ENCODE measurements around the gene ARPC2. TPM values are rescaled to one million over a fixed set of nuclear protein-coding genes. Genes with fewer than 3 reads are reported as not detected.
A peak's percentile ranks its signal among the peaks of the same experiment; 100 is the strongest.

The ARPC2 gene
- total RNA-seq, 1 donor from 2014 or later, result 507 TPM

DNA sequence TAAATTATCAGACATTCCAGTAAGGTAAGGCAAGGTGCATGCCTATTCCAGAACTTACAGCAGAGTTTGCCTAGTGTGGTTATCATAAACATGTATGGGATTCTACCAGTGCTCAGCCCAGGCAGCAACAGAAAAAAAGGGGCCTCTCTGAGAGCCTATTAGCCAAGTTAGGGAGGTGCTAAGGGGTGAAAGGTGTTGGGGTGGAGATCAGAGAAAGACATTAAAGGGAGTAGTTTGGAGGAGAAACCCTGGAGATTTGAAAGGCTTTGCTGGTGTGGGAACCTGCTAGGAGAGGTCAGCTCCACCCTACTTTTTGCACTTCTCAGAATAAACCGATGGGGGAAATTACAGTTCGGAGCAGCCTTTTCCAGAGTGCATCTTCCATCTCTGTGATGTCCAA, 2.9 kb downstream of the ARPC2 start:
- Mint-ChIP-seq H3K27ac (peak overlapping the region; percentile 95), H3K27me3 (ENCODE audit: insufficient read depth) (no peaks in the 10 kb centered on the region), H3K36me3 (ENCODE audit: low read depth) (peaks cover 46% of the 10 kb centered on the region), H3K4me1 (ENCODE audit: low read depth) (peaks cover 64% of the 10 kb centered on the region), H3K9me3 (no peaks in the 10 kb centered on the region), H3K4me3 (peak overlapping the region; percentile 91)
- no peak for DNase-seq (ENCODE audit: low spot score)
- intact Hi-C loops (cut with micrococcal nuclease), result loop anchor here (2.0 to 10.0 kb wide), 8 partner anchors 37 to 1725 kb away; partner anchors contain the start of genes BCS1L, CTDSP1, DNPEP and RPL37A

DNA sequence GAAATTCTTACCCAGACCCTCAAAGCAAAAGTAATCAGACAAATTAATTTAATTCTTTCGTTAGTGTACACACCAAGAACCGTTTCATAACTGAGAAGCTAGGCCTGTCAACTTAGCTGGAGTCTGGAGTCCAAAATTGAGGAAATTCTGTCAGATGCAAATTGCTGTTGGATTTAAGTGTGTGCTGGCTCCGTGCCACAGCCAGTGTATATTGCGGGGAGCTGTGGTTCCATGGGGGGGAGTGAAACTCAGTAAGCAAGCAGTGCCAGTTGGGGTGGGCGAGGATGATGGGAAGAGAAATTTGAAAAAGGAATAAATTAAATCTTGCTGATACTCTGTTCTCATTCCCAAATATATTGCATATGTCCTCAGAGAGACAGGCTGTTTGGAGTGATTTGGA, 4.0 kb downstream of the ARPC2 start:
- Mint-ChIP-seq H3K4me1 (ENCODE audit: low read depth) (peaks cover 73% of the 10 kb centered on the region), H3K36me3 (ENCODE audit: low read depth) (peaks cover 56% of the 10 kb centered on the region)
- intact Hi-C loops (cut with micrococcal nuclease), result loop anchor here (10.0 kb wide), 2 partner anchors 674 to 1034 kb away; partner anchors contain the start of genes TUBA4A and TUBA4B

DNA sequence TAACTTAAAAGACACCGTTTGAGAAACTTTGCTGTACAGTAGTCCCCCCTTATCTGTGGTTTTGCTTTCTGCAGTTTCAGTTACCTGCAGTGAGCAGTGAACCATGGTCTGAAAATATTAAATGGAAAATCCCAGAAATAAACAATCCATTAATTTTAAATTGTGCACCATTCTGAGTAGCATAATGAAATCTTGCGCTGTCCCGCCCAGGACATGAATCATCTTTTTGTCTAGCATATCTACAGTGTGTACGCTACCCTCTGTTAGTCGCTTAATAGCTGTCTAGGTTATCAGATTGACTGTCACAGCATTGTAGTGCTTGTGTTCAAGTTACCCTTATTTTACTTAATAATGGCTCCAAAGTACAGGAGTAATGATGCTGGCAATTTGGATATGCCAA, 6.1 kb downstream of the ARPC2 start:
- intact Hi-C loops (cut with micrococcal nuclease), result loop anchor here (10.0 kb wide), 2 partner anchors 672 to 1032 kb away; partner anchors contain the start of genes TUBA4A and TUBA4B
- DNase-seq (ENCODE audit: low spot score), result no peak
- no peaks in the 10 kb centered on the region for H3K9me3 Mint-ChIP-seq
- H3K4me3 Mint-ChIP-seq, result peak overlapping the region; percentile 23
- H3K36me3 Mint-ChIP-seq (ENCODE audit: low read depth), result peaks cover 65% of the 10 kb centered on the region
- peaks cover 72% of the 10 kb centered on the region for H3K4me1 Mint-ChIP-seq (ENCODE audit: low read depth)
- no peaks in the 10 kb centered on the region for H3K27me3 Mint-ChIP-seq (ENCODE audit: insufficient read depth)
- H3K27ac Mint-ChIP-seq, result peak overlapping the region; percentile 61

More for the DNA sequence above, 4.0 kb downstream of the ARPC2 start:
- H3K4me3 Mint-ChIP-seq, result peak overlapping the region; percentile 91
- H3K9me3 Mint-ChIP-seq, result no peaks in the 10 kb centered on the region
- H3K27ac Mint-ChIP-seq, result peak overlapping the region; percentile 95
- no peaks in the 10 kb centered on the region for H3K27me3 Mint-ChIP-seq (ENCODE audit: insufficient read depth)
- no peak for DNase-seq (ENCODE audit: low spot score)

DNA sequence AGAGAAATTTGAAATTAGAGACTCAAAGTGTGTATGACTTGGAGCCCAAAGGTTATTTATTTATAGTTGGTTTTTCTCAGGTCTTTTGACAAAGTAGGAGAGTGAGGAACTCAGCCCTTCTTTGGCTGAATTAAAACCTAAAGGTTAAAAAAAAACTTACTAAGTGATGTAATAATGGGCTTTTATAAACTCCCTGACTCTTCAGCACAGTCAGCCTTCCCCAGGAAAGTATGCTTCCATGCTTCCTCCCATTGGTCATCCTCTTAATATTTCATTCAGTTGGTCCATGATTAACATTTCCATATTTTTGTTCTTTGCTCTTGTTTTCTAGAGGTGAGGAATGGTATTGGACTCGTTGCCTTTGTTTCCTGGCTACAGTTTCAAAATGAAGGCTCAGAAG, 7.2 kb downstream of the ARPC2 start:
- Mint-ChIP-seq H3K4me1 (ENCODE audit: low read depth) (peaks cover 81% of the 10 kb centered on the region), H3K9me3 (no peaks in the 10 kb centered on the region), H3K36me3 (ENCODE audit: low read depth) (peaks cover 69% of the 10 kb centered on the region), H3K27me3 (ENCODE audit: insufficient read depth) (no peaks in the 10 kb centered on the region), H3K4me3 (peak overlapping the region; percentile 65), H3K27ac (peak overlapping the region; percentile 79)
- no peak for DNase-seq (ENCODE audit: low spot score)
- intact Hi-C loops (cut with micrococcal nuclease), result loop anchor here (10.0 kb wide), 2 partner anchors 671 to 1031 kb away; partner anchors contain the start of genes TUBA4A and TUBA4B

DNA sequence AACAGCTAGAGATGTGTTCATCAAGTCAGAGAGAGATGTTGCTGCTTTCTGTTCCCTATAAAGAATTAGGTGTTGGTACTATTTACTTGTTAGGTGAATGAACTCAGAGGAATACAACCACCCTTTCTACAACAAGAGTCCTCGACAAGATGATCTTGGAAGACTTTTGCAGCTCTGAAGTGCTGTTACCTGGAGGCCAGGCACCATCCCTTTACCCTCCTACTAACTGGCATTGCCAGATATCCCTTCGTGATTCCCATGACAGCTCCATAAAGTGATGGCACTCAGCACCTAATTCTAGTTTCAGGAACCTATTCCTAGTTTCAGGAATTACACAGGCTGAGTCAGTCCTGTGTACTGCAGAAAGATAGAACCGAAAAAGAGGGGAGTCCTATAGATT, 9.9 kb downstream of the ARPC2 start:
- Mint-ChIP-seq H3K4me3 (no peak overlapping the region), H3K4me1 (ENCODE audit: low read depth) (peaks cover 72% of the 10 kb centered on the region), H3K27ac (peak overlapping the region; percentile 72), H3K27me3 (ENCODE audit: insufficient read depth) (no peaks in the 10 kb centered on the region), H3K9me3 (no peaks in the 10 kb centered on the region), H3K36me3 (ENCODE audit: low read depth) (peaks cover 63% of the 10 kb centered on the region)
- intact Hi-C loops (cut with micrococcal nuclease), result loop anchor here (10.0 kb wide), 2 partner anchors 668 to 1028 kb away; partner anchors contain the start of genes TUBA4A and TUBA4B
- DNase-seq (ENCODE audit: low spot score), result no peak

GRCh38 chr2:218228366-218229090, 11.5 kb downstream of the ARPC2 start:
- Mint-ChIP-seq H3K36me3 (ENCODE audit: low read depth) (peaks cover 73% of the 10 kb centered on the region), H3K9me3 (no peaks in the 10 kb centered on the region), H3K27ac (peak overlapping the region; percentile 87), H3K27me3 (ENCODE audit: insufficient read depth) (no peaks in the 10 kb centered on the region), H3K4me3 (peak overlapping the region; percentile 65), H3K4me1 (ENCODE audit: low read depth) (peaks cover 67% of the 10 kb centered on the region)
- DNase-seq (ENCODE audit: low spot score), result no peak
- intact Hi-C loops (cut with micrococcal nuclease), result loop anchor here (1.0 to 10.0 kb wide), 5 partner anchors 10 to 1026 kb away; partner anchors contain the start of genes TUBA4A and TUBA4B

GRCh38 chr2:218229239-218229638, 12.2 kb downstream of the ARPC2 start:
- peak overlapping the region; percentile 65 for H3K4me3 Mint-ChIP-seq
- peaks cover 66% of the 10 kb centered on the region for H3K4me1 Mint-ChIP-seq (ENCODE audit: low read depth)
- no peaks in the 10 kb centered on the region for H3K9me3 Mint-ChIP-seq
- H3K27me3 Mint-ChIP-seq (ENCODE audit: insufficient read depth), result no peaks in the 10 kb centered on the region
- intact Hi-C loops (cut with micrococcal nuclease), result loop anchor here (1.0 to 10.0 kb wide), 5 partner anchors 11 to 1026 kb away; partner anchors contain the start of genes TUBA4A and TUBA4B
- peak; percentile 57 for DNase-seq (ENCODE audit: low spot score)
- peak overlapping the region; percentile 87 for H3K27ac Mint-ChIP-seq
- peaks cover 75% of the 10 kb centered on the region for H3K36me3 Mint-ChIP-seq (ENCODE audit: low read depth)

GRCh38 chr2:218229851-218230250, 12.9 kb downstream of the ARPC2 start:
- peak overlapping the region; percentile 86 for H3K27ac Mint-ChIP-seq
- peaks cover 66% of the 10 kb centered on the region for H3K4me1 Mint-ChIP-seq (ENCODE audit: low read depth)
- peaks cover 76% of the 10 kb centered on the region for H3K36me3 Mint-ChIP-seq (ENCODE audit: low read depth)
- intact Hi-C loops (cut with micrococcal nuclease), result loop anchor here (1.0 to 10.0 kb wide), 6 partner anchors 12 to 1025 kb away; partner anchors contain the start of genes TUBA4A and TUBA4B
- H3K4me3 Mint-ChIP-seq, result peak overlapping the region; percentile 67
- H3K27me3 Mint-ChIP-seq (ENCODE audit: insufficient read depth), result no peaks in the 10 kb centered on the region
- H3K9me3 Mint-ChIP-seq, result no peaks in the 10 kb centered on the region
- no peak for DNase-seq (ENCODE audit: low spot score)

DNA sequence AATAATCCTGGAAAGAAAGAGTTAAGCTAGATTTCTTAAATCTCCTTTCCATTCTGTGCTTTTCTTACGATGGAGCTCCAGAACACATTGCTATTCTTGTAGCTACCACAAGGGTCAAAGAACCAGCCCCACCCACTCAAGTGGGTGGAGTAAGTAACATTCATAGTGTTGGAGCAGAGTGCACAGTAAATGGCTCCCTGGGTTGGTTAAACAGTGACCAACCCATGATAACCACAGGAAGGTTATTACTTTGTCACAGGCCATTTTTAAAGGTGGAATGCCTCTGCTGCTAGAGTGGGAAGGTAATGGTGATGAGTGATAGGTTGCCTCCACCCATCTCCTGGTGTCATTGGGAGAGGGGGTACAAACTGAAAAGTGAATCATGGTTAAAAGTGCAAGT, 13.9 kb downstream of the ARPC2 start:
- Mint-ChIP-seq H3K27ac (peak overlapping the region; percentile 86), H3K4me3 (peak overlapping the region; percentile 67), H3K27me3 (ENCODE audit: insufficient read depth) (no peaks in the 10 kb centered on the region), H3K9me3 (no peaks in the 10 kb centered on the region), H3K4me1 (ENCODE audit: low read depth) (peaks cover 56% of the 10 kb centered on the region), H3K36me3 (ENCODE audit: low read depth) (peaks cover 73% of the 10 kb centered on the region)
- intact Hi-C loops (cut with micrococcal nuclease), result loop anchor here (1.0 to 2.0 kb wide), 2 partner anchors 14 to 39 kb away; partner anchors contain the start of genes AAMP and PNKD
- no peak for DNase-seq (ENCODE audit: low spot score)

- intact Hi-C loops (cut with micrococcal nuclease), result no loop called here
- Mint-ChIP-seq H3K4me1 (ENCODE audit: low read depth) (peaks cover 42% of the 10 kb centered on the region), H3K27me3 (ENCODE audit: insufficient read depth) (no peaks in the 10 kb centered on the region), H3K4me3 (no peak overlapping the region), H3K36me3 (ENCODE audit: low read depth) (peaks cover 61% of the 10 kb centered on the region), H3K27ac (no peak overlapping the region), H3K9me3 (no peaks in the 10 kb centered on the region)
- no peak for DNase-seq (ENCODE audit: low spot score)
Measured at GRCh38 chr2:218233543-218233942, 16.6 kb downstream of the ARPC2 start.

GRCh38 chr2:218234521-218234920, 17.5 kb downstream of the ARPC2 start:
- Mint-ChIP-seq H3K4me3 (no peak overlapping the region), H3K4me1 (ENCODE audit: low read depth) (peaks cover 34% of the 10 kb centered on the region), H3K27ac (no peak overlapping the region), H3K9me3 (no peaks in the 10 kb centered on the region), H3K36me3 (ENCODE audit: low read depth) (peaks cover 62% of the 10 kb centered on the region), H3K27me3 (ENCODE audit: insufficient read depth) (no peaks in the 10 kb centered on the region)
- DNase-seq (ENCODE audit: low spot score), result no peak
- intact Hi-C loops (cut with micrococcal nuclease), result no loop called here

DNA sequence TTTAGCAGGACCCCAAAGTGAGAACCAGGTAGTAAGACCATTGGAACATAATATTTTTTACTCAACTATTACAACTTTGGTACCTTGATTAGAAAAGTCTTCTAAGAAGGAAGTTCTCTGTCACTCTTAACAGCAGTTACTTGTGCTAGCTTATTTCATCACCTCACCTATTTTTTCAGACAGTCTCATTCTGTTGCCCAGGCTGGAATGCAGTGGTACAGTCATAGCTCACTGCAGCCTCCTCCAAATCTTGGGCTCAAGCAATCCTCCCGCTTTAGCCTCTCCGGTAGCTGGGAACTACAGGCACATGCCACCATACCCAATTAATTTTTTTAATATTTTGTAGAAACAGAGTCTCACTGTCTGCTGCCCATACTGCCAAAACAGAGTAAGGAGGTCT, 18.0 kb downstream of the ARPC2 start:
- H3K27ac Mint-ChIP-seq, result no peak overlapping the region
- H3K4me3 Mint-ChIP-seq, result no peak overlapping the region
- no peaks in the 10 kb centered on the region for H3K27me3 Mint-ChIP-seq (ENCODE audit: insufficient read depth)
- DNase-seq (ENCODE audit: low spot score), result no peak
- peaks cover 34% of the 10 kb centered on the region for H3K4me1 Mint-ChIP-seq (ENCODE audit: low read depth)
- H3K9me3 Mint-ChIP-seq, result no peaks in the 10 kb centered on the region
- intact Hi-C loops (cut with micrococcal nuclease), result no loop called here
- H3K36me3 Mint-ChIP-seq (ENCODE audit: low read depth), result peaks cover 62% of the 10 kb centered on the region

- no peak overlapping the region for H3K4me3 Mint-ChIP-seq
Measured at GRCh38 chr2:218236829-218237228, 19.8 kb downstream of the ARPC2 start.

More at GRCh38 chr2:218236829-218237228, 19.8 kb downstream of the ARPC2 start:
- Mint-ChIP-seq H3K27me3 (ENCODE audit: insufficient read depth) (no peaks in the 10 kb centered on the region), H3K36me3 (ENCODE audit: low read depth) (peaks cover 50% of the 10 kb centered on the region), H3K27ac (no peak overlapping the region), H3K4me1 (ENCODE audit: low read depth) (peaks cover 28% of the 10 kb centered on the region), H3K9me3 (no peaks in the 10 kb centered on the region)
- no peak for DNase-seq (ENCODE audit: low spot score)
- intact Hi-C loops (cut with micrococcal nuclease), result no loop called here

All from activated T-helper 1 cell treated with anti-CD3 and anti-CD28 coated beads, Interleukin-12 subunit alpha, Interleukin-12 subunit beta, Interleukin-2, Interleukin-4 antibody, amounts not matched to agents 30 ng/mL and 10 ng/mL and 1 ng/mL, durations not matched to agents 14 hours and 24 hours and 36 hours (primary cell).